Jurkat, Clone E6-1 (cell line): Measurements from ENCODE around the gene AGAP1.
A peak's percentile ranks its signal among the peaks of the same experiment; 100 is the strongest.

ENCODE experiments used
- DNase-seq: peaks from one replicate; pipeline ENCODE4 v3.0.0-alpha.2; 2011; ENCODE audit warnings: low read depth, low spot score
- H3K4me3 ChIP-seq: 2 replicates; pipeline ENCODE4 v1.5.1; 2011; ENCODE audit warnings: mild to moderate bottlenecking, low read length, control low read depth, moderate library complexity

The AGAP1 gene

GRCh38 chr2:235870515-235870914, 376.7 kb downstream of the AGAP1 start:
- no peak for DNase-seq

GRCh38 chr2:235876099-235876679, 382.3 kb downstream of the AGAP1 start:
- H3K4me3 ChIP-seq, result no peak overlapping the region
- DNase-seq, result no peak

More at GRCh38 chr2:235870515-235870914, 376.7 kb downstream of the AGAP1 start:
- H3K4me3 ChIP-seq, result no peak overlapping the region

- H3K4me3 ChIP-seq, result no peak overlapping the region
- DNase-seq, result no peak
These were observed 383.5 kb downstream of the AGAP1 start for GRCh38 chr2:235877275-235877802.

DNA sequence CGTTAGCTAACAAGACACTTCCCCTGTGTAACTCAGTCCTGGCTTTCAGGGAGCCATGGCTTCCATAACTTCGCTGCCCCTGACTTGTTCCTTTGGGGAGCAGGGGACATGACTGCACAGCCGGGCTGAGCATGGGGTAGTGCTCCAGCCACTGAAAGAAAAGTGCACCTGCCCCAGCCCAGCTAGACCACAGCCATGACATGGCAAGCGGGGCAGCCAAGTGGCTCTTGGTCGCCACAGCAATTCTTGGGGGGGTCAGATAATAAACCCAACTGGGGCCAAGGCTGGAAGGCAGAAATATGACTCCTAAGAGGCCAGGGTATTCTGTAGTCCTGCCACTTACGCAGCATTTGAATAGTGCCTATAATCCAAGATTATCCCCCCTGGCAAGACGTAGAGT, 385.3 kb downstream of the AGAP1 start:
- DNase-seq, result no peak
- H3K4me3 ChIP-seq, result no peak overlapping the region

DNA sequence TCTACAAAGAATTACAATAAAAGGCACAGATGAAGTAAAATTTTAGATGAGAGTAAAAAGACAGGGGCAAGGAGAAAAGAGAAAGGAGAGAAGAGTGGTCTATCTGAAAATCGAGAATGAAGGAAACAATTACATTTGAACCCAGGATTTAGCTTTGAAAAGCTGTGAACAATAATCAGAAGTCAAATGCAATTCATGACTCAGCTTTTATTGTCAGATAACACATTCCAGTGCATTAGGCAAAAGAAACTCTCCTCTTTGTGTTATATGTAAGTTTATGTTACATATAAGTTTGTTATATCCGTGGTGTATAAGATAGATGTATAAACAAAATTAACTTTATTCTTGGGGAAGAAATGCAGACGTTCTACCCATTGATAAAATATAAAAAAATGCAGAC, 389.8 kb downstream of the AGAP1 start:
- no peak for DNase-seq

DNA sequence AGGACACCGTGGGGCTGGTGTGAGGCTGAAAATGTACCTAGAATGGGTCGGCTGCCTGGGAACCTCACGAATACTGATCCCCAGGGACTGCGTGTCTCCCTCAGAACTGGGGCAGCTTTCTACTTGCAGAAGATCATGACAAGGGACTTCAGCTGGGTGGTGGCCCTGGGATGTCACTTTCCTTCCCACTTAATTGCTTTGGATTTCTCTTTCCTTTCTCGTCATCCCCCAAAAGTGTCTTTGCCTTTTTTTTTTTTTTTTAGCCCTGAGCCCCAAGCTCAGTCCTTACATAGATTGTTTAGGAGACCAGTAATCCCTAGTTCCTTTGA, 395.4 kb downstream of the AGAP1 start:
- no peak overlapping the region for H3K4me3 ChIP-seq
- no peak for DNase-seq

More for the DNA sequence above, 389.8 kb downstream of the AGAP1 start:
- no peak overlapping the region for H3K4me3 ChIP-seq

GRCh38 chr2:235893129-235893698, 399.4 kb downstream of the AGAP1 start:
- no peak for DNase-seq
- no peak overlapping the region for H3K4me3 ChIP-seq

- DNase-seq, result no peak
These were observed 401.0 kb downstream of the AGAP1 start for GRCh38 chr2:235894839-235895238.

GRCh38 chr2:235896061-235896460, 402.2 kb downstream of the AGAP1 start:
- DNase-seq, result no peak
- H3K4me3 ChIP-seq, result no peak overlapping the region

More at GRCh38 chr2:235894839-235895238, 401.0 kb downstream of the AGAP1 start:
- H3K4me3 ChIP-seq, result no peak overlapping the region

DNA sequence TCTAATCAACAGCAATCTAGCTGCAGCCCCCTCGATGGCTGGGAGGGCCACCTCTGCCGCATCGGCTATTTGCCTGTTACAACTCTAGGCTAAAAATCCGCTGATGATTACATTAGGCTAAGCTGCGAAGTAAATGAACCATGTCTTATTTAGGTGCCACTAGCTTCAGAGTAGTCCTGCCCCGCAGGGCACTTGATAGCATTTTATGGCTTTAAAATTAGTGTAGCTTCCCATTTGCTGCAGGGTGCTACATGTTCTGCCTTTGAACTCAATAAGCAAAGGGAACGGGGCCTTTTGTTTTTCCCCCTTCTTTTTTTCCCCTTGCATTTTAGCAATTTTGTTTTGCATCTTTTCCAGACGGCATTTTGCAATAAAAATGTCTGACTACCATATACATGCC, 404.1 kb downstream of the AGAP1 start:
- no peak for DNase-seq
- no peak overlapping the region for H3K4me3 ChIP-seq

- no peak for DNase-seq
- no peak overlapping the region for H3K4me3 ChIP-seq
These were observed 404.9 kb downstream of the AGAP1 start for GRCh38 chr2:235898766-235899165.

GRCh38 chr2:235900631-235901030, 406.8 kb downstream of the AGAP1 start:
- no peak for DNase-seq
- no peak overlapping the region for H3K4me3 ChIP-seq

- DNase-seq, result no peak
- no peak overlapping the region for H3K4me3 ChIP-seq
These were observed 407.4 kb downstream of the AGAP1 start for GRCh38 chr2:235901243-235901642.

DNA sequence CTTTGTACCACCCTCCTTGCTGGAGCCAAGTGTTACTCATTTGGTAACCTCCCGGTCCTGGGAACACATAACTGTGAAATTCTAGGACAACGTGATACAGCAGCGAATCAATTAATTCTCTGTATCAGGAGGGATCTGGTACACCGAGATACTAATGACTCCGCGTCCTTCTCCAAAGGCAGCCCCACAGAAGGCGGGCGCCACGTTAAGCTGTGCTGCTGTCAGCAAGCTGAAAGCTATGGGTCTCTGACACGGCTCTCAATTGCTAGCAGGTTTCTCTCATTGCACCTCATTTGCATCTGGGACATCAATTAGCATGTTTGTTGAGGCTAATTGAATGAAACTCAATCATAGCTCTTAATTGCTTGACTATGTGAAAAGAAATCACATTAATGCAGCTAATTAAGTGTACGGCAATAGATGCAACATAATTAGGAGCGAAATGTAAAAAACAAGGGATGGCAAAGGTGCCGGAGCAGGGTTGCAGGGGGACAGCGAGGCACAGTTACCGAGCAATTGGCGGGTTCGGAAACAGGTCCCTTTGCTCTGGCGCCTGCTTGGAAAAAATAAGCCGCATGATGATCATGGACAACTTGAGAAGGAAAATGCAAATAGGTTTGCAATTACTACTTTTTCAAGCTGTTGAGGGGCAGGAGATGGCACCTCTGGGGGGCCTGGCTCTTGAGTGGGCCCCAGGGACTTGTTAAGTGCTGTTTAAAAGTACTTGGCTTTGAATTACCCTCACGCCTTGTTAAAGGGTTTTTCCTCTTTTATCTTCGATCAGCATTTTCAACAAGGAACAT, 410.1 kb downstream of the AGAP1 start:
- no peak for DNase-seq
- no peak overlapping the region for H3K4me3 ChIP-seq

GRCh38 chr2:235904585-235904931, 410.7 kb downstream of the AGAP1 start:
- H3K4me3 ChIP-seq, result no peak overlapping the region
- DNase-seq, result peak; percentile 28

GRCh38 chr2:235908826-235909225, 415.0 kb downstream of the AGAP1 start:
- no peak for DNase-seq

GRCh38 chr2:235909358-235909757, 415.5 kb downstream of the AGAP1 start:
- H3K4me3 ChIP-seq, result no peak overlapping the region

More at GRCh38 chr2:235908826-235909225, 415.0 kb downstream of the AGAP1 start:
- no peak overlapping the region for H3K4me3 ChIP-seq

GRCh38 chr2:235910067-235910466, 416.2 kb downstream of the AGAP1 start:
- H3K4me3 ChIP-seq, result no peak overlapping the region
- no peak for DNase-seq

More at GRCh38 chr2:235909358-235909757, 415.5 kb downstream of the AGAP1 start:
- DNase-seq, result no peak

DNA sequence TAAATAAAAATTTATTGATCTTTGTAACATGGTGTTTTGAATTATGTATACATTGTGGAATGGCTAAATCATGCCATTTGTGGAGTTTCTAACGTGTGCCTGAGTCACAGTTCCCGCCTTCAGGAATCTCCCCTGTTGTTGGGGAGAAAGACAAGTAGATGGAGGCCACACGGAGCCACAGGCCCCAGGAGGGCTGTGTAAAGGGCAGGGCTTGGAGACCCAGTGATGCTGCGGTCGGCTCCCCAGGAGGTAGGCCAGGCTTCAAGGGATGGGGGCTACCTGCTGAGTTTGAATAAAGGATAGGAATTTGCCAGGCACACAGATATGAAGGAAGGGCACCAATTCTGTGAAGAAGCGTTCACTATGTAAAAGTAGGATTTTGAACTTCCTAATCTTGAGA, 417.3 kb downstream of the AGAP1 start:
- no peak overlapping the region for H3K4me3 ChIP-seq

GRCh38 chr2:235911633-235912233, 417.9 kb downstream of the AGAP1 start:
- H3K4me3 ChIP-seq, result no peak overlapping the region
- no peak for DNase-seq

More for the DNA sequence above, 417.3 kb downstream of the AGAP1 start:
- no peak for DNase-seq
